ENCODE data around the gene ZDHHC14.

- TF ChIP-seq POLR2AphosphoS5 (IDR thresholded peaks at IDR 0.05) (no peak), CTCF (IDR thresholded peaks at IDR 0.05) (no peak)
These were observed 177.7 kb downstream of the ZDHHC14 start for GRCh38 chr6:157558487-157559200.
